Keratinocyte (primary cell): ENCODE data around the gene MMS19. TPM values are rescaled to one million over a fixed set of nuclear protein-coding genes. Genes with fewer than 3 reads are reported as not detected.
"Not testable (repeated sequence)": the region's sequence is repeated elsewhere in the genome, so short reads cannot be mapped to it uniquely, and the experiment has no call there.

ENCODE experiments used
- DNase-seq: peaks from one replicate; pipeline ENCODE4 v3.0.0-alpha.2; 2011; ENCODE audit warnings: low read depth, missing footprints, low spot score
- FAIRE-seq: peaks from 2 replicates; lab custom pipeline; 2011; peaks lifted over from hg19 to GRCh38; lab: Jason Lieb, UNC
- H2AFZ ChIP-seq: 2 replicates; pipeline ENCODE4 v1.6.0; 2012; ENCODE audit warnings: low read length, control low read depth, inconsistent platforms; ENCODE audit not compliant: control insufficient read depth
- H3K27ac ChIP-seq: 2 replicates; pipeline ENCODE4 v1.5.1; 2011; ENCODE audit warnings: low read length; ENCODE audit not compliant: control insufficient read depth, insufficient read depth
- H3K27me3 ChIP-seq: 3 replicates; pipeline ENCODE4 v1.6.0; 2011; ENCODE audit warnings: low read length; ENCODE audit not compliant: control insufficient read depth, insufficient read depth; ENCODE audit errors: extremely low read depth
- H3K36me3 ChIP-seq, 2 experiments: 2 replicates in 1 of 2; 3 replicates in 1 of 2; pipeline ENCODE4 v1.5.1; 2011; ENCODE audit warnings: low read length in 2 of 2, mild to moderate bottlenecking in 1 of 2; ENCODE audit not compliant: control insufficient read depth in 2 of 2, insufficient read depth in 2 of 2; ENCODE audit errors: extremely low read depth in 1 of 2
- H3K4me1 ChIP-seq: 3 replicates; pipeline ENCODE4 v1.5.1; 2011; ENCODE audit warnings: low read length; ENCODE audit not compliant: control insufficient read depth, insufficient read depth; ENCODE audit errors: extremely low read depth
- H3K4me2 ChIP-seq: 3 replicates; pipeline ENCODE4 v1.6.0; 2011; ENCODE audit warnings: low read depth, low read length; ENCODE audit not compliant: control insufficient read depth, insufficient read depth; ENCODE audit errors: extremely low read depth
- H3K4me3 ChIP-seq, 3 experiments: fragments of 200-600 bp in 1 of 3; sonication (generic) in 1 of 3; 2 replicates in 2 of 3; 3 replicates in 1 of 3; pipeline ENCODE4 v1.5.1; 2011 to 2016; ENCODE audit warnings: low read length in 3 of 3, mild to moderate bottlenecking in 3 of 3, control low read depth in 2 of 3, inconsistent platforms in 1 of 3, low read depth in 1 of 3, mixed read lengths in 1 of 3, mixed run types in 1 of 3, moderate library complexity in 1 of 3; ENCODE audit not compliant: control insufficient read depth in 2 of 3, insufficient read depth in 2 of 3; ENCODE audit errors: extremely low read depth in 1 of 3
- H3K79me2 ChIP-seq: 2 replicates; pipeline ENCODE4 v1.6.0; 2012; ENCODE audit warnings: low read length; ENCODE audit not compliant: control insufficient read depth, insufficient read depth
- H3K9ac ChIP-seq: 3 replicates; pipeline ENCODE4 v1.6.0; 2011; ENCODE audit warnings: low read length; ENCODE audit not compliant: control insufficient read depth, insufficient read depth; ENCODE audit errors: extremely low read depth
- H3K9me1 ChIP-seq: 3 replicates; pipeline ENCODE4 v1.6.0; 2011; ENCODE audit warnings: low read length; ENCODE audit not compliant: control insufficient read depth, insufficient read depth; ENCODE audit errors: extremely low read depth
- H3K9me3 ChIP-seq: 2 replicates; pipeline ENCODE4 v1.5.1; 2012; ENCODE audit warnings: low read depth, low read length; ENCODE audit not compliant: control insufficient read depth
- H4K20me1 ChIP-seq: 3 replicates; pipeline ENCODE4 v1.6.0; 2011; ENCODE audit warnings: low read length; ENCODE audit not compliant: control insufficient read depth, insufficient read depth; ENCODE audit errors: extremely low read depth
- CTCF ChIP-seq, 3 experiments: IDR thresholded peaks in 1 of 3; conservative IDR thresholded peaks in 1 of 3; optimal IDR thresholded peaks in 1 of 3; 2 replicates in 2 of 3; 3 replicates in 1 of 3; pipeline versions ENCODE3 to v1.5.1; 2011; ENCODE audit warnings: low read length in 3 of 3, mild to moderate bottlenecking in 3 of 3, moderate library complexity in 2 of 3, control low read depth in 1 of 3, inconsistent platforms in 1 of 3; ENCODE audit not compliant: insufficient read depth in 2 of 3; ENCODE audit errors: extremely low read depth in 1 of 3
- EZH2 ChIP-seq: IDR thresholded peaks from one replicate; pipeline ENCODE4 v1.6.1; 2012; ENCODE audit warnings: inconsistent platforms, mild to moderate bottlenecking, low read length, moderate library complexity
- dilution Hi-C: fragments of 300-500 bp; cut with MboI; formaldehyde crosslinking; loops from one replicate; pipeline ENCODE4 v1.7.0; 2020; ENCODE audit warnings: low sequenced_read_pairs; ENCODE audit not compliant: extremely low pct_ligation_motif_present
- polyA plus RNA-seq, 5 experiments: library from polyadenylated mRNA; depleted of rRNA in 3 of 5; stranded (reverse) in 3 of 5; stranded (forward) in 1 of 5; unstranded in 1 of 5; fragments of >200 nt; gene quantifications; 1 replicate in 1 of 5; 2 replicates in 3 of 5; 3 replicates in 1 of 5; pipeline versions ENCODE4 v1.2.1 to v1.2.3, GENCODE V29; 2011 to 2012; ENCODE audit warnings: missing spikeins in 2 of 5, low read depth in 1 of 5, low replicate concordance in 1 of 5

Gene MMS19
- polyA plus RNA-seq, 1 donor (not counting 4 experiments of a cell fraction or from before 2014, with no cell fraction given): 72.5 TPM

- Histone ChIP-seq H2AFZ (no peak overlapping the region), H3K27me3 (no peaks in the 10 kb centered on the region), H3K4me2 (no peak overlapping the region), H4K20me1 (no peaks in the 10 kb centered on the region), H3K79me2 (peaks cover under 1% of the 10 kb centered on the region), H3K27ac (no peak overlapping the region), H3K4me3 (no peak overlapping the region), H3K36me3 (peaks cover 0 to 3% of the 10 kb centered on the region in 2 experiments), H3K4me1 (no peaks in the 10 kb centered on the region), H3K9me3 (no peaks in the 10 kb centered on the region), H3K9ac (no peak overlapping the region), H3K9me1 (no peaks in the 10 kb centered on the region)
- dilution Hi-C loops: no loop called here
- DNase-seq: no peak
- FAIRE-seq: no peak
- TF ChIP-seq CTCF (optimal IDR thresholded peaks at IDR 0.05 in 1 of 3, IDR thresholded peaks at IDR 0.05 in 1 of 3, conservative IDR thresholded peaks at IDR 0.05 in 1 of 3; ENCODE audit: extremely low read depth in 1 of 3, insufficient read depth in 2 of 3, low read length in 3 of 3) (no peak), EZH2 (no peak)
These were observed 33.3 kb upstream of the MMS19 start for GRCh38 chr10:97531401-97531986.

GRCh38 chr10:97529685-97530465, 31.7 kb upstream of the MMS19 start:
- no peaks in the 10 kb centered on the region for H3K9me1 ChIP-seq
- no peaks in the 10 kb centered on the region for H3K9me3 ChIP-seq
- no peak overlapping the region for H3K9ac ChIP-seq
- no peaks in the 10 kb centered on the region for H3K4me1 ChIP-seq
- FAIRE-seq: no peak
- no peak overlapping the region for H3K27ac ChIP-seq
- H3K27me3 ChIP-seq: no peaks in the 10 kb centered on the region
- no peak for DNase-seq
- H3K4me3 ChIP-seq: no peak overlapping the region
- peaks cover 0 to 3% of the 10 kb centered on the region in 2 experiments for H3K36me3 ChIP-seq
- no peaks in the 10 kb centered on the region for H4K20me1 ChIP-seq
- TF ChIP-seq EZH2: no peak
- TF ChIP-seq CTCF (optimal IDR thresholded peaks at IDR 0.05 in 1 of 3, IDR thresholded peaks at IDR 0.05 in 1 of 3, conservative IDR thresholded peaks at IDR 0.05 in 1 of 3; ENCODE audit: extremely low read depth in 1 of 3, insufficient read depth in 2 of 3, low read length in 3 of 3): no peak
- peaks cover 2% of the 10 kb centered on the region for H3K79me2 ChIP-seq
- no peak overlapping the region for H2AFZ ChIP-seq
- dilution Hi-C loops: no loop called here
- no peak overlapping the region for H3K4me2 ChIP-seq

GRCh38 chr10:97528876-97529275, 30.7 kb upstream of the MMS19 start:
- H3K36me3 ChIP-seq, H3K4me3 ChIP-seq, H3K4me2 ChIP-seq, H3K79me2 ChIP-seq, DNase-seq, H3K9ac ChIP-seq, dilution Hi-C loops, H3K9me1 ChIP-seq, H3K27ac ChIP-seq, FAIRE-seq, H3K4me1 ChIP-seq, H3K9me3 ChIP-seq, H4K20me1 ChIP-seq, H2AFZ ChIP-seq, H3K27me3 ChIP-seq: not testable (repeated sequence)
